GM15510 (cell line): Measurements from ENCODE around the gene FAM98A.

Experiments used
- POLR2A ChIP-seq: IDR thresholded peaks from 3 replicates; pipeline ENCODE4 v1.6.1; 2011; ENCODE audit warnings: borderline replicate concordance; ENCODE audit not compliant: insufficient read length; ENCODE audit errors: extremely low read depth

Gene FAM98A

GRCh38 chr2:33606622-33607021 is 7.5 kb upstream of the FAM98A start:
- TF ChIP-seq POLR2A = no peak

GRCh38 chr2:33606100-33606499 is 7.0 kb upstream of the FAM98A start:
- no peak for TF ChIP-seq POLR2A

GRCh38 chr2:33605056-33605455 is 6.0 kb upstream of the FAM98A start:
- no peak for TF ChIP-seq POLR2A

- TF ChIP-seq POLR2A = no peak
Measured at GRCh38 chr2:33603416-33603815, 4.3 kb upstream of the FAM98A start.

- no peak for TF ChIP-seq POLR2A
Measured at GRCh38 chr2:33602201-33602830, 3.2 kb upstream of the FAM98A start.

GRCh38 chr2:33599943-33600192 is 769 bp upstream of the FAM98A start:
- no peak for TF ChIP-seq POLR2A

GRCh38 chr2:33598561-33599174 is 431 bp downstream of the FAM98A start:
- TF ChIP-seq POLR2A = no peak

GRCh38 chr2:33597026-33597425 is 2.1 kb downstream of the FAM98A start:
- no peak for TF ChIP-seq POLR2A

GRCh38 chr2:33595385-33595784 is 3.7 kb downstream of the FAM98A start:
- no peak for TF ChIP-seq POLR2A

GRCh38 chr2:33589444-33589843 is 9.7 kb downstream of the FAM98A start:
- TF ChIP-seq POLR2A = no peak

GRCh38 chr2:33588232-33588631 is 10.9 kb downstream of the FAM98A start:
- no peak for TF ChIP-seq POLR2A

- no peak for TF ChIP-seq POLR2A
Measured at GRCh38 chr2:33586766-33587165, 12.3 kb downstream of the FAM98A start.

- no peak for TF ChIP-seq POLR2A
Measured at GRCh38 chr2:33583194-33583938, 15.7 kb downstream of the FAM98A start.

- no peak for TF ChIP-seq POLR2A
Measured at GRCh38 chr2:33581872-33582271, 17.2 kb downstream of the FAM98A start.

GRCh38 chr2:33579227-33579626 is 19.9 kb downstream of the FAM98A start:
- no peak for TF ChIP-seq POLR2A

- no peak for TF ChIP-seq POLR2A
Measured at GRCh38 chr2:33577668-33578067, 21.4 kb downstream of the FAM98A start.
